HL-60 (cell line): ENCODE data around the gene UHRF2.

Source experiments
- CTCF ChIP-seq: IDR thresholded peaks from one replicate; pipeline ENCODE4 v1.5.1; 2011; ENCODE audit warnings: low read length, control low read depth, inconsistent platforms; ENCODE audit not compliant: insufficient read depth
- GABPA ChIP-seq: IDR thresholded peaks from 2 replicates; pipeline ENCODE4 v1.6.1; 2012; ENCODE audit warnings: low read depth
- POLR2AphosphoS5 ChIP-seq: IDR thresholded peaks from 2 replicates; pipeline ENCODE4 v1.6.1; 2012; ENCODE audit warnings: low read depth
- SPI1 ChIP-seq: IDR thresholded peaks from 2 replicates; pipeline ENCODE4 v1.6.1; 2012; ENCODE audit warnings: low read depth, mild to moderate bottlenecking, borderline replicate concordance
- TF ChIP-seq, protein P1 (sequence below): IDR thresholded peaks from 2 replicates; pipeline ENCODE4 v1.6.1; 2012; ENCODE audit warnings: low read depth; ENCODE audit not compliant: insufficient replicate concordance

- TF ChIP-seq POLR2AphosphoS5 (no peak), CTCF (no peak), GABPA (no peak), SPI1 (no peak)
- TF ChIP-seq, protein P1, sequence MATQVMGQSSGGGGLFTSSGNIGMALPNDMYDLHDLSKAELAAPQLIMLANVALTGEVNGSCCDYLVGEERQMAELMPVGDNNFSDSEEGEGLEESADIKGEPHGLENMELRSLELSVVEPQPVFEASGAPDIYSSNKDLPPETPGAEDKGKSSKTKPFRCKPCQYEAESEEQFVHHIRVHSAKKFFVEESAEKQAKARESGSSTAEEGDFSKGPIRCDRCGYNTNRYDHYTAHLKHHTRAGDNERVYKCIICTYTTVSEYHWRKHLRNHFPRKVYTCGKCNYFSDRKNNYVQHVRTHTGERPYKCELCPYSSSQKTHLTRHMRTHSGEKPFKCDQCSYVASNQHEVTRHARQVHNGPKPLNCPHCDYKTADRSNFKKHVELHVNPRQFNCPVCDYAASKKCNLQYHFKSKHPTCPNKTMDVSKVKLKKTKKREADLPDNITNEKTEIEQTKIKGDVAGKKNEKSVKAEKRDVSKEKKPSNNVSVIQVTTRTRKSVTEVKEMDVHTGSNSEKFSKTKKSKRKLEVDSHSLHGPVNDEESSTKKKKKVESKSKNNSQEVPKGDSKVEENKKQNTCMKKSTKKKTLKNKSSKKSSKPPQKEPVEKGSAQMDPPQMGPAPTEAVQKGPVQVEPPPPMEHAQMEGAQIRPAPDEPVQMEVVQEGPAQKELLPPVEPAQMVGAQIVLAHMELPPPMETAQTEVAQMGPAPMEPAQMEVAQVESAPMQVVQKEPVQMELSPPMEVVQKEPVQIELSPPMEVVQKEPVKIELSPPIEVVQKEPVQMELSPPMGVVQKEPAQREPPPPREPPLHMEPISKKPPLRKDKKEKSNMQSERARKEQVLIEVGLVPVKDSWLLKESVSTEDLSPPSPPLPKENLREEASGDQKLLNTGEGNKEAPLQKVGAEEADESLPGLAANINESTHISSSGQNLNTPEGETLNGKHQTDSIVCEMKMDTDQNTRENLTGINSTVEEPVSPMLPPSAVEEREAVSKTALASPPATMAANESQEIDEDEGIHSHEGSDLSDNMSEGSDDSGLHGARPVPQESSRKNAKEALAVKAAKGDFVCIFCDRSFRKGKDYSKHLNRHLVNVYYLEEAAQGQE: no peak
Observed at GRCh38 chr9:6428940-6429889, 16.2 kb downstream of the UHRF2 start.
